ENCODE data around the gene OS9. TPM values are rescaled to one million over a fixed set of nuclear protein-coding genes. Genes with fewer than 3 reads are reported as not detected.

OS9 gene
- total RNA-seq, 4 donors from 2014 or later: 262 to 393 (median 286) TPM

DNA sequence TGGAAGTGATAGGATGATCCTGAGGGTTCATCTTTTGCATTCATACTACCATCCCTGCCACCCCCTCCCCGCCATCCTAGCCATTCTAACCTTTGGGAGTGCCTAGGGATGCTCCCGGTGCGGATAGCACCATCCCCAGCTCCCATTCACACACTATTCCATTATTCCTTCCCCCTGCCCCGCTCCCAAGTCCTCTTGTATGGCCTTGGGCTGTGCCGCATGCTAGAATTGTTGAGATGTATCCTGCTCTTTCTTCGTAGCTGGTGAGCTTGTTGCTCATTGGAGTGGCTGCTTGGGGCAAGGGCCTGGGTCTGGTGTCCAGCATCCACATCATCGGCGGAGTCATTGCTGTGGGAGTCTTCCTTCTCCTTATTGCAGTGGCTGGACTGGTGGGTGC lies 51.6 kb downstream of the OS9 start:
- 39% methylated on average over 8 of the region's 8 CpGs for WGBS, 2 donors
- no peaks in the 10 kb centered on the region for H3K9me3 ChIP-seq
- peak overlapping the region; percentile 54 to 88 (median 76) for H3K4me3 ChIP-seq (replicated peaks in 1 of 3)
- H3K27me3 ChIP-seq: no peaks in the 10 kb centered on the region
- H3K4me1 ChIP-seq: peaks cover 0 to 10% of the 10 kb centered on the region in 2 donors
- TF ChIP-seq POLR2A (IDR thresholded peaks at IDR 0.05): no peak
- TF ChIP-seq, protein P1, sequence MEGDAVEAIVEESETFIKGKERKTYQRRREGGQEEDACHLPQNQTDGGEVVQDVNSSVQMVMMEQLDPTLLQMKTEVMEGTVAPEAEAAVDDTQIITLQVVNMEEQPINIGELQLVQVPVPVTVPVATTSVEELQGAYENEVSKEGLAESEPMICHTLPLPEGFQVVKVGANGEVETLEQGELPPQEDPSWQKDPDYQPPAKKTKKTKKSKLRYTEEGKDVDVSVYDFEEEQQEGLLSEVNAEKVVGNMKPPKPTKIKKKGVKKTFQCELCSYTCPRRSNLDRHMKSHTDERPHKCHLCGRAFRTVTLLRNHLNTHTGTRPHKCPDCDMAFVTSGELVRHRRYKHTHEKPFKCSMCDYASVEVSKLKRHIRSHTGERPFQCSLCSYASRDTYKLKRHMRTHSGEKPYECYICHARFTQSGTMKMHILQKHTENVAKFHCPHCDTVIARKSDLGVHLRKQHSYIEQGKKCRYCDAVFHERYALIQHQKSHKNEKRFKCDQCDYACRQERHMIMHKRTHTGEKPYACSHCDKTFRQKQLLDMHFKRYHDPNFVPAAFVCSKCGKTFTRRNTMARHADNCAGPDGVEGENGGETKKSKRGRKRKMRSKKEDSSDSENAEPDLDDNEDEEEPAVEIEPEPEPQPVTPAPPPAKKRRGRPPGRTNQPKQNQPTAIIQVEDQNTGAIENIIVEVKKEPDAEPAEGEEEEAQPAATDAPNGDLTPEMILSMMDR (IDR thresholded peaks at IDR 0.05): no peak
- H3K36me3 ChIP-seq: peaks cover 25 to 27% of the 10 kb centered on the region in 2 donors
- intact Hi-C loops (cut with DNase I): no loop called here
- H3K27ac ChIP-seq: peak overlapping the region; percentile 94 to 96 (median 95)
- DNase-seq: no peak

DNA sequence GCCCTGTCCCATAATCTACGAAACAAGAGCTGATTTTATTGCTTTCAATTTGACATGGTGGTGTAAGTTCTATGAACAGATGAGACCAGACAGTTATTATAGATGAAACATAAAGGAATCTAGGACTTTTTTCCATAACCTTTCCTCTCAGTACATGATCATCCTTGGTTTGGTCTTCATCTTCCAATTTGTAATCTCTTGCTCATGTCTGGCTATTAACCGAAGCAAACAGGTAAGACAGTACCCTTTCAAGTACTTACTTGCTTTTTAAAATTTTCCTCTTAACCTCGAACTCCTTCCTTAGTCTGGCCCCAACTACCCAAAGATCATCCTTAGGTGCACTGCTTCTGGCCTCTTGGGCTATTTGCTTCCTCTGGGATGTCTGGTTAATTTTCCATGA lies 52.1 kb downstream of the OS9 start:
- intact Hi-C loops (cut with DNase I): no loop called here
- DNase-seq: no peak
- H3K4me3 ChIP-seq (replicated peaks in 1 of 3): peak overlapping the region in 1 of 3 donors; percentile 88
- peaks cover 3 to 13% of the 10 kb centered on the region in 2 donors for H3K4me1 ChIP-seq
- no peak for TF ChIP-seq POLR2A (IDR thresholded peaks at IDR 0.05)
- TF ChIP-seq, protein P1 (IDR thresholded peaks at IDR 0.05): no peak
- no peak overlapping the region for H3K27ac ChIP-seq
- H3K36me3 ChIP-seq: peaks cover 25 to 28% of the 10 kb centered on the region in 2 donors
- 89 to 92% methylated on average over 3 of the region's 3 CpGs for WGBS, 2 donors
- H3K27me3 ChIP-seq: no peaks in the 10 kb centered on the region
- no peaks in the 10 kb centered on the region for H3K9me3 ChIP-seq

DNA sequence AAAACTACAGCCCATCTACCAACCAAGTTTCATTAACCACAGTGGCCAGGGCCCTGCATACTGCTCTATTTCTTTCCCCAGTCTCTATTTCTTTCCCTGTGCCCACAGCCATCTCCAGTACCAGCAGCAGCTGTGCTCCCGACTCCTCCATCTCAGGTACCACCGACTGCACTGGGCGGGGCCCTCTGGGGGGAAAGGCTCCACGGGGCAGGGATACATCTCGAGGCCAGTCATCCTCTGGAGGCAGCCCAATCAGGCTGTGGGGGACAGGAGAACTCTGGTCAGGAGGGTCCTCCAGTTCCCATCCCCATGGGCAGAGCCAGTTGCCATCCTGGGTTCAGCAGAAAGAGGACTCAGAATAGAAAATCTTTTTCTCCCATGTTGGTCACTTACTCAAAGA lies 55.1 kb downstream of the OS9 start:
- H3K36me3 ChIP-seq: peaks cover 25 to 28% of the 10 kb centered on the region in 2 donors
- 94 to 95% methylated on average over 5 of the region's 5 CpGs for WGBS, 2 donors
- peaks cover 9 to 32% of the 10 kb centered on the region in 2 donors for H3K4me1 ChIP-seq
- no peak overlapping the region for H3K27ac ChIP-seq
- intact Hi-C loops (cut with DNase I): no loop called here
- TF ChIP-seq POLR2A (IDR thresholded peaks at IDR 0.05): no peak
- TF ChIP-seq, protein P1 (IDR thresholded peaks at IDR 0.05): no peak
- no peak overlapping the region for H3K4me3 ChIP-seq (replicated peaks in 1 of 3)
- DNase-seq: no peak
- H3K9me3 ChIP-seq: no peaks in the 10 kb centered on the region
- H3K27me3 ChIP-seq: no peaks in the 10 kb centered on the region

DNA sequence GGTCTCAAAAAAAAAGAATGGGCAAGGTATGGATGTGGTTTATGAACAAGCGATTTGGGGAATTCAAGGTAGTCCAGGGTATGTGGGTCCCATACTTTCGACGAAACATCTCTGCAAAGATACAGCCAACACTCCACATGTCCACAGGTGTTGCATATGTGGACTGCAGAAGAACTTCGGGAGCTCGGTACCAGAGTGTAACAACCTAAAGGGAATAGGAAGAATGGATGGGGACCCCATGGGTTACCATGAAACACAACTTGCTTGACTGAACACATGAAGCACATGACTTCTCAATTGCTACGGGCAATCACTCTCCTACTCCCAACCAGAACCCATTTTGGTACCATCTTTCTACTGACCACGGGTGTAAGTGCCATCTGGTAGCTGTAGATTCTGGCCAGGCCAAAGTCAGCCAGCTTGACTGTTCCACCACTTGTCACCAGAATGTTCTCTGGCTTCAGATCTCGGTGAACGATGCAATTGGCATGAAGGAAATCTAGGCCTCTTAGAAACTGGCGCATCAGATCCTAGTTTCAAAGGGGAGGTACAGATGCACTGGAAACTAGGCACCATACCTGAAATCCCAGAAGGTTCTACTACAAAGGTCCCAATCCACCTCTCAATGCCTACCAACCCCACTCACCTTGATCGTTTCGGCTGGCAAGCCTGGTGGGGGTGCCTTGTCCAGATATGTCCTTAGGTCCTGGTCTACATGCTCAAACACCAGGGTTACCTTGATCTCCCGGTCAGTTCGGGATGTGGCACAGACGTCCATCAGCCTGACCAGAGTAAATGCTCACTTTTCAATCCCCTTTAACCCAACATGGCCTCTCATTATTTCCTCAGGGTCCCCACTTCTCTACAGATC lies 56.9 kb downstream of the OS9 start:
- WGBS, 2 donors: 91 to 92% methylated on average over 15 of the region's 15 CpGs
- intact Hi-C loops (cut with DNase I): no loop called here
- peak overlapping the region in 1 of 3 donors; percentile 84 for H3K27ac ChIP-seq
- H3K9me3 ChIP-seq: no peaks in the 10 kb centered on the region
- H3K4me1 ChIP-seq: peaks cover 13 to 31% of the 10 kb centered on the region in 2 donors
- no peak for TF ChIP-seq POLR2A (IDR thresholded peaks at IDR 0.05)
- TF ChIP-seq, protein P1 (IDR thresholded peaks at IDR 0.05): no peak
- peaks cover 25 to 28% of the 10 kb centered on the region in 2 donors for H3K36me3 ChIP-seq
- H3K4me3 ChIP-seq (replicated peaks in 1 of 3): peak overlapping the region in 1 of 3 donors; percentile 68
- no peaks in the 10 kb centered on the region for H3K27me3 ChIP-seq
- DNase-seq: no peak

DNA sequence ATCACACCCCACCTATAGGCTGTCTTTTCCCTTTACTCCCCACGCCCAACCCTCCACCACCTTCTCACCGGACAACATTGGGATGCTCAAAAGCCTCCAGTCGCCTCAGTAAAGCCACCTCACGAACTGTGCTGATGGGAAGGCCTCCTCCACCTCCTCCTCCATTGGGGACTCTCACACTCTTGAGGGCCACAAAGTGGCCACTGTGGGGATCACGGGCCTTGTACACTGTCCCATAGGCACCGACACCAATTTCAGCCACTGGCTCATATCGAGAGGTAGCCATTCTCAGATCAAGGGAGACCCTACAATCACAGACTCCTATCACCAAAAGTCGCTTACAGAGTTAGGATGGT lies 57.5 kb downstream of the OS9 start:
- Histone ChIP-seq H3K4me1 (peaks cover 19 to 35% of the 10 kb centered on the region in 2 donors), H3K4me3 (replicated peaks in 1 of 3) (peak overlapping the region in 2 of 3 donors; percentile 68 to 71), H3K9me3 (no peaks in the 10 kb centered on the region), H3K36me3 (peaks cover 25 to 28% of the 10 kb centered on the region in 2 donors), H3K27me3 (no peaks in the 10 kb centered on the region), H3K27ac (peak overlapping the region in 2 of 3 donors; percentile 84)
- no peak for DNase-seq
- intact Hi-C loops (cut with DNase I): no loop called here
- 8 to 15% methylated on average over 8 of the region's 8 CpGs for WGBS, 2 donors
- no peak for TF ChIP-seq POLR2A (IDR thresholded peaks at IDR 0.05)
- TF ChIP-seq, protein P1 (IDR thresholded peaks at IDR 0.05): no peak
